IPS-NIHi7 (cell line): ENCODE results near the gene C14orf119.

ENCODE experiments used
- DNase-seq: peaks from one replicate; pipeline ENCODE4 v3.0.0; 2012; ENCODE audit warnings: mixed read lengths; ENCODE audit errors: extremely low spot score

C14orf119 gene

DNA sequence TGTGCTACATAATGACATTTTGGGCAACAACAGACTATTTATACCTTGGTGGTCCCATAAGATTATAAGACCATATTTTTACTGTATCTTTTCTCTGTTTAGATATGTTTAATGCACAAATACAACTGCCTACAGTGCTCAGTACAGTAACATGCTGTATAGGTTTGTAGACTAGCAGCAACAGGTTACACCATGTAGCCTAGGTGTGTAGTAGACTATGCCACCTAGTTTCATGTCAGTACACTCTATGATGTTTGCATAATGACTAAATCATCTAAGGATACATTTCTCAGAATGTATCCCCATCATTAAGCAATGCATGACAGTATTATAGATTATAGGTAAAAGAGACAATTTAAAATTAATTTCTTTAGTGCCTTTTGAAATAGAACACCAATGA, 54.4 kb downstream of the C14orf119 start:
- DNase-seq, result no peak
